IMR-90 (cell line): ENCODE results near the gene FAM184A. TPM values are rescaled to one million over a fixed set of nuclear protein-coding genes. Genes with fewer than 3 reads are reported as not detected.

Source experiments
- ATAC-seq: fragments of 200-7000 bp; cut with Tn5 transposase; 2 replicates; pipeline ENCODE4 v1.9.1; 2020; ENCODE audit warnings: low read depth, mild to moderate bottlenecking, moderate library complexity
- BruUV-seq: library from RNA; stranded (reverse); fragments of 400-500 nt; replicated peaks from 2 replicates; lab custom pipeline; 2021; lab: Mats Ljungman, UMichigan
- CTCF ChIA-PET: fragments of 300-600 bp; formaldehyde crosslinking; extraction: SDS; loops from one replicate; lab custom pipeline; 2021; ENCODE audit warnings: antibody characterized with exemption; lab: Yijun Ruan, JAX
- POLR2A ChIA-PET: fragments of 300-600 bp; sonication (Branson Sonifier 250); formaldehyde crosslinking; loops from one replicate; lab custom pipeline; 2022; ENCODE audit warnings: antibody characterized with exemption; ENCODE audit not compliant: unreplicated experiment; lab: Charles Lee
- DNase-seq: peaks from one replicate; pipeline ENCODE4 v3.0.0; 2013
- H2AFZ ChIP-seq: replicated peaks from 2 replicates; pipeline ENCODE3; 2013; ENCODE audit warnings: low read length, mild to moderate bottlenecking; ENCODE audit not compliant: poor library complexity
- H2AK5ac ChIP-seq: 2 replicates; pipeline ENCODE4 v1.6.1; 2013; ENCODE audit warnings: low read depth, low read length, inconsistent platforms
- H2AK9ac ChIP-seq: replicated peaks from 2 replicates; pipeline ENCODE3; 2013; ENCODE audit warnings: mild to moderate bottlenecking, low read depth, low read length, moderate library complexity; ENCODE audit not compliant: poor library complexity
- H2BK120ac ChIP-seq: 2 replicates; pipeline ENCODE4 v1.6.1; 2013; ENCODE audit warnings: low read depth, low read length, inconsistent platforms
- H2BK15ac ChIP-seq: 3 replicates; pipeline ENCODE4 v1.6.1; 2013; ENCODE audit warnings: low read depth, low read length, inconsistent platforms
- H2BK20ac ChIP-seq: 2 replicates; pipeline ENCODE4 v1.6.1; 2013; ENCODE audit warnings: low read depth, mild to moderate bottlenecking, inconsistent platforms, low read length, moderate library complexity
- H2BK5ac ChIP-seq: 2 replicates; pipeline ENCODE4 v1.6.1; 2013; ENCODE audit warnings: mild to moderate bottlenecking, low read depth, low read length, inconsistent platforms; ENCODE audit not compliant: poor library complexity, severe bottlenecking
- H3K14ac ChIP-seq: replicated peaks from 2 replicates; pipeline ENCODE4 v1.6.1; 2013; ENCODE audit warnings: low read depth, low read length, inconsistent platforms
- H3K18ac ChIP-seq: 2 replicates; pipeline ENCODE4 v1.6.1; 2013; ENCODE audit warnings: low read depth, low read length, control low read depth
- H3K23ac ChIP-seq: 2 replicates; pipeline ENCODE4 v1.6.1; 2013; ENCODE audit warnings: low read depth, low read length, inconsistent platforms
- H3K27ac ChIP-seq: 2 replicates; pipeline ENCODE4 v1.5.1; 2013; ENCODE audit warnings: mild to moderate bottlenecking, control low read depth, low read length; ENCODE audit not compliant: insufficient read depth
- H3K27me3 ChIP-seq: 2 replicates; pipeline ENCODE4 v1.6.1; 2013; ENCODE audit warnings: low read length; ENCODE audit not compliant: control insufficient read depth, insufficient read depth
- H3K36me3 ChIP-seq: 2 replicates; pipeline ENCODE4 v1.6.1; 2013; ENCODE audit warnings: low read length, mixed read lengths; ENCODE audit not compliant: control insufficient read depth, insufficient read depth
- H3K4ac ChIP-seq: 2 replicates; pipeline ENCODE4 v1.6.1; 2013; ENCODE audit warnings: low read depth, low read length, inconsistent platforms
- H3K4me1 ChIP-seq: 2 replicates; pipeline ENCODE4 v1.6.1; 2013; ENCODE audit warnings: low read length, mixed read lengths; ENCODE audit not compliant: control insufficient read depth, insufficient read depth
- H3K4me2 ChIP-seq: 2 replicates; pipeline ENCODE4 v1.6.1; 2013; ENCODE audit warnings: low read depth, mild to moderate bottlenecking, control low read depth, low read length, moderate library complexity
- H3K4me3 ChIP-seq: 2 replicates; pipeline ENCODE4 v1.5.1; 2013; ENCODE audit warnings: low read depth, mild to moderate bottlenecking, control low read depth, low read length, moderate library complexity; ENCODE audit not compliant: insufficient read depth
- H3K56ac ChIP-seq: 2 replicates; pipeline ENCODE4 v1.6.1; 2013; ENCODE audit warnings: low read length, inconsistent platforms; ENCODE audit not compliant: insufficient read depth; ENCODE audit errors: extremely low read depth
- H3K79me1 ChIP-seq, 2 experiments: 2 replicates each; pipeline ENCODE4 v1.6.1; 2013; ENCODE audit warnings: low read length in 2 of 2, inconsistent platforms in 1 of 2, low read depth in 1 of 2
- H3K9ac ChIP-seq: 2 replicates; pipeline ENCODE4 v1.6.1; 2013; ENCODE audit warnings: low read depth, low read length, control low read depth
- H3K9me1 ChIP-seq: 2 replicates; pipeline ENCODE4 v1.6.1; 2013; ENCODE audit warnings: low read length, inconsistent platforms; ENCODE audit not compliant: insufficient read depth
- H3K9me3 ChIP-seq: 2 replicates; pipeline ENCODE4 v1.6.1; 2013; ENCODE audit warnings: low read length; ENCODE audit not compliant: control insufficient read depth, insufficient read depth
- H4K20me1 ChIP-seq: 2 replicates; pipeline ENCODE4 v1.6.1; 2013; ENCODE audit warnings: low read length, inconsistent platforms; ENCODE audit not compliant: insufficient read depth
- H4K5ac ChIP-seq: 2 replicates; pipeline ENCODE4 v1.6.1; 2013; ENCODE audit warnings: mild to moderate bottlenecking, low read depth, low read length, control low read depth
- H4K8ac ChIP-seq, 2 experiments: 2 replicates each; pipeline ENCODE4 v1.6.1; 2013; ENCODE audit warnings: low read depth in 2 of 2, low read length in 2 of 2, control low read depth in 1 of 2, inconsistent platforms in 1 of 2
- H4K91ac ChIP-seq: 2 replicates; pipeline ENCODE4 v1.6.1; 2013; ENCODE audit warnings: low read depth, low read length, inconsistent platforms; ENCODE audit not compliant: insufficient read depth
- POLR2A ChIP-seq: IDR thresholded peaks from 2 replicates; pipeline ENCODE4 v1.6.1; 2012; ENCODE audit warnings: mild to moderate bottlenecking, low read depth, low read length
- WGBS, 2 experiments: methylation state at CpG; one replicate each; pipeline versions ENCODE4 v1.1.5 to v1.1.7; 2013; ENCODE audit warnings: missing lambda C conversion rate in 2 of 2; ENCODE audit not compliant: insufficient read length in 1 of 2; ENCODE audit errors: extremely low coverage in 2 of 2; 5-methylcytosine and 5-hydroxymethylcytosine counted together
- dilution Hi-C: fragments of 300-500 bp; cut with HindIII; formaldehyde crosslinking; loops from one replicate; pipeline ENCODE4 v1.14.3; 2018; ENCODE audit warnings: low sequenced_read_pairs; ENCODE audit not compliant: unreplicated experiment
- in situ Hi-C: fragments of 300-500 bp; cut with MboI; formaldehyde crosslinking; loops from 3 replicates; pipeline ENCODE4 v1.14.3; 2019; ENCODE audit warnings: low sequenced_read_pairs, inconsistent platforms, mixed read lengths
- intact Hi-C: fragments of 100-400 bp; cut with micrococcal nuclease; formaldehyde crosslinking; loops from 2 replicates; pipeline ENCODE4 v1.10.0; 2022
- polyA plus RNA-seq, 3 experiments: library from polyadenylated mRNA; depleted of rRNA; stranded (reverse); fragments of >200 nt; gene quantifications; 2 replicates each; pipeline ENCODE4 v1.2.3, GENCODE V29; 2012; ENCODE audit warnings: low replicate concordance in 1 of 3
- total RNA-seq: library from RNA; depleted of rRNA; stranded (reverse); fragments of >200 nt; gene quantifications from 2 replicates; pipeline ENCODE4 v1.2.3, GENCODE V29; 2012

Gene FAM184A
- total and polyA plus RNA-seq, 2 of the 4 experiments (the other 2 are of a cell fraction) = 0.03 TPM; not detected in 1

DNA sequence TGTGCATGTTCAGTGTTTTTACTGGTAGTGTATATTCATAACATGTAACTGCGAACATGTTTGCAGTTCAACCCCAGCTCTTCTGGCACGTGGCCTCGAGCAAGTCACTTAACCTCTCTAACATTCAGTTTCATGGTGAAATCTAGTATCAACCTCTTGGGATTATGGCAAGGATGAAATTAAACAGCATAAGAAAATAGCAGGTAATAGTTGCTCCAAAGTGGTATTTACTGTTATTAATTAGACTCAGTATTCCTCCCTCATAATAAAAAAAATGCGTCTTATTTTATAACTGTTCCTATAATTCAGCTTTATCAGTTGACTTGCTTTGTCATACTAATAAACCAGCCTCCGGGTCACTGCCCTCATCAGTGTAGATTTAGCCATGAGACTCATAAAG lies 15.0 kb downstream of the FAM184A start:
- Histone ChIP-seq H2BK5ac (no peak overlapping the region), H3K4me3 (no peak overlapping the region), H2AK5ac (no peak overlapping the region), H3K4me2 (no peak overlapping the region), H4K5ac (no peak overlapping the region), H2BK15ac (no peak overlapping the region), H3K27ac (no peak overlapping the region), H2BK120ac (no peak overlapping the region), H3K79me1 (no peaks in the 10 kb centered on the region), H3K9me1 (no peaks in the 10 kb centered on the region), H3K18ac (no peak overlapping the region), H4K91ac (no peak overlapping the region), H2BK20ac (no peak overlapping the region), H3K4ac (no peak overlapping the region), H2AK9ac (no peak overlapping the region), H3K27me3 (no peaks in the 10 kb centered on the region), H3K14ac (no peak overlapping the region), H3K56ac (no peak overlapping the region), H2AFZ (no peak overlapping the region), H3K36me3 (no peaks in the 10 kb centered on the region), H3K9ac (no peak overlapping the region), H3K9me3 (no peaks in the 10 kb centered on the region), H3K23ac (no peak overlapping the region), H4K20me1 (no peaks in the 10 kb centered on the region), H4K8ac (no peak overlapping the region), H3K4me1 (no peaks in the 10 kb centered on the region)
- intact Hi-C loops = no loop called here
- in situ Hi-C loops = no loop called here
- DNase-seq (no peak), ATAC-seq (no peak)
- no peak for TF ChIP-seq POLR2A
- WGBS, 2 experiments = no CpG with 5 or more reads among the region's 5 CpGs
- dilution Hi-C loops = no loop called here
- BruUV-seq = no TSS peak
- ChIA-PET CTCF (no interaction called here), POLR2A (no interaction called here)
